Vagina (tissue), 2 donors: Measurements from ENCODE around the gene AADACL4. TPM values are rescaled to one million over a fixed set of nuclear protein-coding genes. Genes with fewer than 3 reads are reported as not detected.

ENCODE experiments used
- DNase-seq, 2 donors: peaks; one replicate each; pipeline ENCODE4 v3.0.0-alpha.2; 2017; ENCODE audit errors: extremely low spot score in 2 of 2
- H3K27ac ChIP-seq: fragments of 200-600 bp; sonication (generic); one replicate; pipeline ENCODE4 v1.5.1; 2019
- H3K27me3 ChIP-seq: fragments of 200-600 bp; sonication (generic); one replicate; pipeline ENCODE4 v1.5.1; 2019
- H3K36me3 ChIP-seq, 2 donors: fragments of 200-600 bp; sonication (generic); one replicate each; pipeline ENCODE4 v1.5.1; 2017 to 2019
- H3K4me1 ChIP-seq: fragments of 200-600 bp; sonication (generic); one replicate; pipeline ENCODE4 v1.5.1; 2019
- H3K4me3 ChIP-seq, 2 donors: fragments of 200-600 bp; sonication (generic); 1 replicate in 1 of 2; 2 replicates in 1 of 2; pipeline ENCODE4 v1.5.1; 2016 to 2019
- H3K9me3 ChIP-seq: fragments of 200-600 bp; sonication (generic); one replicate; pipeline ENCODE4 v1.5.1; 2019
- CTCF ChIP-seq, 3 experiments: fragments of 450-650 bp in 2 of 3; fragments of 200-600 bp in 1 of 3; sonication (generic) in 1 of 3; IDR thresholded peaks; one replicate each; pipeline ENCODE4 v1.5.1; 2017 to 2019; ENCODE audit warnings: antibody characterized with exemption in 3 of 3, mild to moderate bottlenecking in 2 of 3, moderate library complexity in 2 of 3
- POLR2A ChIP-seq, 2 donors: fragments of 450-650 bp; IDR thresholded peaks; one replicate each; pipeline ENCODE4 v1.6.1; 2017; ENCODE audit warnings: antibody characterized with exemption in 2 of 2, mild to moderate bottlenecking in 2 of 2, moderate library complexity in 2 of 2
- POLR2AphosphoS5 ChIP-seq, 2 donors: sonication (generic); formaldehyde crosslinking; IDR thresholded peaks; one replicate each; pipeline ENCODE4 v1.9.0; 2017; ENCODE audit warnings: antibody characterized with exemption in 2 of 2, mild to moderate bottlenecking in 2 of 2, low read depth in 1 of 2; ENCODE audit not compliant: insufficient read depth in 1 of 2
- intact Hi-C: fragments of 100-400 bp; cut with DNase I; formaldehyde crosslinking; loops from one replicate; pipeline ENCODE4 v1.15.1; 2023
- total RNA-seq: library from RNA; depleted of rRNA; stranded (reverse); fragments of >200 nt; gene quantifications from one replicate; pipeline ENCODE4 v1.2.3, GENCODE V29; 2016

AADACL4 gene
- total RNA-seq, 1 donor from 2014 or later: not detected

- no peak for DNase-seq
- Histone ChIP-seq H3K9me3 (no peaks in the 10 kb centered on the region), H3K4me3 (peak overlapping the region; percentile 87 to 90), H3K36me3 (no peaks in the 10 kb centered on the region), H3K27me3 (no peaks in the 10 kb centered on the region), H3K27ac (peak overlapping the region; percentile 95), H3K4me1 (peaks cover 38% of the 10 kb centered on the region)
- intact Hi-C loops: loop anchor here (5.0 to 10.0 kb wide), 4 partner anchors 130 to 300 kb away; no protein-coding TSS in a partner anchor
- TF ChIP-seq POLR2AphosphoS5 (IDR thresholded peaks at IDR 0.05; ENCODE audit: insufficient read depth in 1 of 2, low read depth in 1 of 2) (no peak), CTCF (IDR thresholded peaks at IDR 0.05) (no peak), POLR2A (IDR thresholded peaks at IDR 0.05) (no peak)
Measured at GRCh38 chr1:12614402-12615158, 29.3 kb upstream of the AADACL4 start.

GRCh38 chr1:12615159-12615864 is 28.6 kb upstream of the AADACL4 start:
- H3K4me3 ChIP-seq: peak overlapping the region; percentile 87 to 90
- peak overlapping the region; percentile 95 for H3K27ac ChIP-seq
- no peaks in the 10 kb centered on the region for H3K27me3 ChIP-seq
- no peak for DNase-seq
- H3K4me1 ChIP-seq: peaks cover 45% of the 10 kb centered on the region
- intact Hi-C loops: loop anchor here (5.0 to 10.0 kb wide), 4 partner anchors 131 to 301 kb away; no protein-coding TSS in a partner anchor
- no peaks in the 10 kb centered on the region for H3K9me3 ChIP-seq
- no peak for TF ChIP-seq CTCF (IDR thresholded peaks at IDR 0.05)
- no peak for TF ChIP-seq POLR2A (IDR thresholded peaks at IDR 0.05)
- no peak for TF ChIP-seq POLR2AphosphoS5 (IDR thresholded peaks at IDR 0.05; ENCODE audit: insufficient read depth in 1 of 2, low read depth in 1 of 2)
- H3K36me3 ChIP-seq: no peaks in the 10 kb centered on the region

- Histone ChIP-seq H3K27me3 (no peaks in the 10 kb centered on the region), H3K9me3 (no peaks in the 10 kb centered on the region), H3K27ac (peak overlapping the region; percentile 95), H3K36me3 (no peaks in the 10 kb centered on the region), H3K4me3 (peak overlapping the region; percentile 87 to 90), H3K4me1 (peaks cover 48% of the 10 kb centered on the region)
- DNase-seq: no peak
- TF ChIP-seq POLR2A (IDR thresholded peaks at IDR 0.05): peak in 1 of 2 donors; percentile 17
- no peak for TF ChIP-seq CTCF (IDR thresholded peaks at IDR 0.05)
- TF ChIP-seq POLR2AphosphoS5 (IDR thresholded peaks at IDR 0.05; ENCODE audit: insufficient read depth in 1 of 2, low read depth in 1 of 2): peak in 1 of 2 donors; percentile 58
- intact Hi-C loops: loop anchor here (5.0 to 10.0 kb wide), 4 partner anchors 131 to 301 kb away; no protein-coding TSS in a partner anchor
Measured at GRCh38 chr1:12615865-12616708, 27.8 kb upstream of the AADACL4 start.

- Histone ChIP-seq H3K27ac (peak overlapping the region; percentile 95), H3K27me3 (no peaks in the 10 kb centered on the region), H3K4me1 (peaks cover 48% of the 10 kb centered on the region), H3K36me3 (no peaks in the 10 kb centered on the region), H3K9me3 (no peaks in the 10 kb centered on the region), H3K4me3 (peak overlapping the region; percentile 87 to 90)
- intact Hi-C loops: loop anchor here (5.0 to 10.0 kb wide), 4 partner anchors 132 to 302 kb away; no protein-coding TSS in a partner anchor
- peak in 1 of 2 donors; percentile 44 for TF ChIP-seq POLR2AphosphoS5 (IDR thresholded peaks at IDR 0.05; ENCODE audit: insufficient read depth in 1 of 2, low read depth in 1 of 2)
- TF ChIP-seq POLR2A (IDR thresholded peaks at IDR 0.05): no peak
- no peak for TF ChIP-seq CTCF (IDR thresholded peaks at IDR 0.05)
- no peak for DNase-seq
Measured at GRCh38 chr1:12616709-12617373, 27.0 kb upstream of the AADACL4 start.
